ENCODE data around the gene SMAD7. TPM values are rescaled to one million over a fixed set of nuclear protein-coding genes. Genes with fewer than 3 reads are reported as not detected.

Gene SMAD7
- total RNA-seq, 1 experiment from 2014 or later = 12.3 TPM

- peaks cover 6% of the 10 kb centered on the region for H3K36me3 Mint-ChIP-seq (ENCODE audit: insufficient read depth, unreplicated experiment)
- peaks cover 29% of the 10 kb centered on the region for H3K4me1 Mint-ChIP-seq (ENCODE audit: insufficient read depth, unreplicated experiment)
- H3K27me3 Mint-ChIP-seq (ENCODE audit: insufficient read depth, unreplicated experiment) = no peaks in the 10 kb centered on the region
- H3K9me3 Mint-ChIP-seq (ENCODE audit: unreplicated experiment) = no peaks in the 10 kb centered on the region
- peak overlapping the region; percentile 70 for H3K27ac Mint-ChIP-seq (ENCODE audit: low read depth, unreplicated experiment)
- no TSS peak for BruUV-seq (replicated peaks)
- DNase-seq (ENCODE audit: unreplicated experiment) = peak; percentile 66
- TF ChIP-seq, protein P1, sequence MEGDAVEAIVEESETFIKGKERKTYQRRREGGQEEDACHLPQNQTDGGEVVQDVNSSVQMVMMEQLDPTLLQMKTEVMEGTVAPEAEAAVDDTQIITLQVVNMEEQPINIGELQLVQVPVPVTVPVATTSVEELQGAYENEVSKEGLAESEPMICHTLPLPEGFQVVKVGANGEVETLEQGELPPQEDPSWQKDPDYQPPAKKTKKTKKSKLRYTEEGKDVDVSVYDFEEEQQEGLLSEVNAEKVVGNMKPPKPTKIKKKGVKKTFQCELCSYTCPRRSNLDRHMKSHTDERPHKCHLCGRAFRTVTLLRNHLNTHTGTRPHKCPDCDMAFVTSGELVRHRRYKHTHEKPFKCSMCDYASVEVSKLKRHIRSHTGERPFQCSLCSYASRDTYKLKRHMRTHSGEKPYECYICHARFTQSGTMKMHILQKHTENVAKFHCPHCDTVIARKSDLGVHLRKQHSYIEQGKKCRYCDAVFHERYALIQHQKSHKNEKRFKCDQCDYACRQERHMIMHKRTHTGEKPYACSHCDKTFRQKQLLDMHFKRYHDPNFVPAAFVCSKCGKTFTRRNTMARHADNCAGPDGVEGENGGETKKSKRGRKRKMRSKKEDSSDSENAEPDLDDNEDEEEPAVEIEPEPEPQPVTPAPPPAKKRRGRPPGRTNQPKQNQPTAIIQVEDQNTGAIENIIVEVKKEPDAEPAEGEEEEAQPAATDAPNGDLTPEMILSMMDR (IDR thresholded peaks at IDR 0.05; ENCODE audit: unreplicated experiment) = peak; percentile 45
- ChIA-PET CTCF (interaction anchor here (0.6 kb wide), 1 partner anchor 66 kb away, joined by 4 read pairs; no protein-coding TSS in a partner anchor), POLR2A (interaction anchor here (0.5 to 2.3 kb wide), 9 partner anchors 12 to 229 kb away, joined by 3 to 11 read pairs (median 3); no protein-coding TSS in a partner anchor)
- H3K4me3 Mint-ChIP-seq (ENCODE audit: unreplicated experiment) = peak overlapping the region; percentile 91
- intact Hi-C loops (cut with micrococcal nuclease) = loop anchor here (1.0 to 5.0 kb wide), 7 partner anchors 71 to 287 kb away; no protein-coding TSS in a partner anchor
Observed at GRCh38 chr18:48949606-48950535, 894 bp downstream of the SMAD7 start.

- no peaks in the 10 kb centered on the region for H3K9me3 Mint-ChIP-seq (ENCODE audit: unreplicated experiment)
- H3K4me3 Mint-ChIP-seq (ENCODE audit: unreplicated experiment) = peak overlapping the region; percentile 91
- ChIA-PET POLR2A (interaction anchor here (0.5 to 2.7 kb wide), 10 partner anchors 11 to 1317 kb away, joined by 3 to 16 read pairs (median 3); partner anchors contain the start of gene CFAP53), CTCF (interaction anchor here (2.2 kb wide), 1 partner anchor 11 kb away, joined by 6 read pairs; no protein-coding TSS in a partner anchor)
- peaks cover 6% of the 10 kb centered on the region for H3K36me3 Mint-ChIP-seq (ENCODE audit: insufficient read depth, unreplicated experiment)
- TF ChIP-seq, protein P1 (IDR thresholded peaks at IDR 0.05; ENCODE audit: unreplicated experiment) = no peak
- DNase-seq (ENCODE audit: unreplicated experiment) = peak; percentile 57
- peak overlapping the region; percentile 70 for H3K27ac Mint-ChIP-seq (ENCODE audit: low read depth, unreplicated experiment)
- H3K27me3 Mint-ChIP-seq (ENCODE audit: insufficient read depth, unreplicated experiment) = no peaks in the 10 kb centered on the region
- peaks cover 26% of the 10 kb centered on the region for H3K4me1 Mint-ChIP-seq (ENCODE audit: insufficient read depth, unreplicated experiment)
- intact Hi-C loops (cut with micrococcal nuclease) = loop anchor here (1.0 to 5.0 kb wide), 5 partner anchors 76 to 288 kb away; no protein-coding TSS in a partner anchor
- no TSS peak for BruUV-seq (replicated peaks)
Observed at GRCh38 chr18:48949050-48949605, 1.6 kb downstream of the SMAD7 start.

- BruUV-seq (replicated peaks) = no TSS peak
- TF ChIP-seq, protein P1 (IDR thresholded peaks at IDR 0.05; ENCODE audit: unreplicated experiment) = no peak
- Mint-ChIP-seq H3K27ac (ENCODE audit: low read depth, unreplicated experiment) (peak overlapping the region; percentile 70), H3K4me3 (ENCODE audit: unreplicated experiment) (peak overlapping the region; percentile 91), H3K27me3 (ENCODE audit: insufficient read depth, unreplicated experiment) (no peaks in the 10 kb centered on the region), H3K4me1 (ENCODE audit: insufficient read depth, unreplicated experiment) (peaks cover 33% of the 10 kb centered on the region), H3K9me3 (ENCODE audit: unreplicated experiment) (no peaks in the 10 kb centered on the region), H3K36me3 (ENCODE audit: insufficient read depth, unreplicated experiment) (peaks cover 6% of the 10 kb centered on the region)
- ChIA-PET POLR2A (interaction anchor here (0.5 to 2.7 kb wide), 13 partner anchors 8 to 1318 kb away, joined by 3 to 16 read pairs (median 3); partner anchors contain the start of gene CFAP53), CTCF (interaction anchor here (0.7 to 2.2 kb wide), 3 partner anchors 11 to 229 kb away, joined by 3 to 6 read pairs (median 3); no protein-coding TSS in a partner anchor)
- DNase-seq (ENCODE audit: unreplicated experiment) = peak; percentile 55
- intact Hi-C loops (cut with micrococcal nuclease) = loop anchor here (1.0 to 5.0 kb wide), 6 partner anchors 76 to 289 kb away; no protein-coding TSS in a partner anchor
Observed at GRCh38 chr18:48948112-48949049, 2.4 kb downstream of the SMAD7 start.
